Right lung (tissue), 5 donors: ENCODE results near the gene SLC22A14. TPM values are rescaled to one million over a fixed set of nuclear protein-coding genes. Genes with fewer than 3 reads are reported as not detected.

Source experiments
- DNase-seq, 2 donors: peaks; one replicate each; pipeline ENCODE4 v3.0.0-alpha.2; 2013
- polyA plus RNA-seq, 5 donors: library from polyadenylated mRNA; unstranded; fragments of 120-200 nt; gene quantifications; one replicate each; pipeline versions ENCODE4 v1.2.1 to v1.2.3, GENCODE V29; 2013; ENCODE audit warnings: inconsistent platforms in 1 of 5, low replicate concordance in 1 of 5; ENCODE audit not compliant: insufficient read length in 5 of 5, insufficient read depth in 1 of 5

SLC22A14 gene
- polyA plus RNA-seq, 5 donors, result 0.11 to 0.24 (median 0.14) TPM

DNA sequence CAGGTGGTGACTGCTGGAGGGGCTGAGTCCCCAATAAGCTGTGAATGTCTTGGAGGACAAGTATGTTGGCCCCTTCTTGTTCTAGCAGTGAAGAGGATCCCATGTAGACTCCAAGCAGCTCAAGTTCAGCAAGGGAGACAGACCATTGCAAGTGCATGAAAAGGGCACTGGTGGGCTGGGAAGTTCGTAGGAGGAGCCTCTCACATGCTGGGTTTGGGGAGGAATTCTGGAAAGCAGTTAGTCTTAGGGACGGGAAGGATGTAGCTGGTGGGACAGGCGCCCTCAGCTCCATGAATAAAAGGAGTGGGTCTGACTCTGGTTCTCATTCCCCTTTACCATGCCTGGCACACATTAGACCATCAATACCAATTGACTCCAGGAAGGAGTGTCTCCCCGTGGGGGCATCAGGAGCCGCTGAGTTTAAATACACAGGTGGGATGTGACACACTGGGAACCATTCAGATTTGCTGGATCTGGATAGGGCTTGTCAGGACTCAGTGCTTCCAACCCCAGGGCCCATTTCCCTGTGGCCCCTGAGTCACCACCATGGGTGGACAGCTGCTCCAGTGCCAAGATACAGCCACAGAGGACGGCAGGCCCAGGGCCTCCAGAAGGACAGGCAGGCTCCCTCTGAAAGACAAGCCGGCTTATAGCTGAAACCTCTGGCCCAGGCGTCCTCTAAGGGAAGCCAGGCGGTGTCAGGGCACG is 63.9 kb downstream of the SLC22A14 start:
- no peak for DNase-seq

DNA sequence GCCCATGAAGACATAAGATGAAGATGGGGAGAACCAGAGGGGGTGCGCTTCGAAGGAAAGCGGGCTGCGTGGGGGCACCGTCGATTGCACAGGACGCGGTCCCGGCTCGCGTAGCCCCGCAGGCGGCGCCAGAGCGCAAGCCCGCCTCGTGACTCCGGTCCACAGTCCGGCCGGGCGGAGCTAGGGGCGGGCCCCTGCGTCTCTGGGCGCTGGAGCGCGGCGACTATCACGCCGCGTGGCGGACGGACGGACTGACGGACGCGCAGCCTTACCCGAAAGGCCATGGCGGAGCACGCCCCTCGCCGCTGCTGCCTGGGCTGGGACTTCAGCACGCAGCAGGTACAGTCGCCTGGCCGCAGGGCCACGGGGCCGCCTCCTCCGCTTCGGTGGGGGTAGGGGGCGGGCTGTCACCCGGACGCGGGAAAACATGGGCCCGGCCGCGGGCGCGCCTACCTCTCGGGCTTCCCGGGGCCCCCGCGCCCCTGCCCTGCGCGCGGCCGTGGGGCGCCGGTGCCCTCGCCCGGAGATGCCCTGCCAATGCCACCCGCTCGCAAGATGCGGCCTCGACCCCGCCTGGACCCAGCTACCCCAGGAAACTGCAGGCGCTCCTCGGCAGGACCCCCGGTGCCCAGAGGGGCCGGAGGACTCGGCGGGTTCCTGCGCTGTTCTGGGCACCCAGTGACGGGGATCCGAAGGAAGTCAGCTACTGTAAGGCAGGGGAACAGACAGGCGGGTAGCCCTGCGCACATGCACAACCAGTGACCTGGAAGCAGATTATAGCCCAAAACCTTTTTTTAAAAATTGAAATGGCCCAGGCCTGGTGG is 64.7 kb downstream of the SLC22A14 start, which contains the start of gene XYLB:
Gene XYLB, plus strand, starts transcription at position 199 of the 824 bp plus-strand sequence. Its CDS starts 84 bp downstream, at position 283.
- peak; percentile 78 to 80 for DNase-seq

DNA sequence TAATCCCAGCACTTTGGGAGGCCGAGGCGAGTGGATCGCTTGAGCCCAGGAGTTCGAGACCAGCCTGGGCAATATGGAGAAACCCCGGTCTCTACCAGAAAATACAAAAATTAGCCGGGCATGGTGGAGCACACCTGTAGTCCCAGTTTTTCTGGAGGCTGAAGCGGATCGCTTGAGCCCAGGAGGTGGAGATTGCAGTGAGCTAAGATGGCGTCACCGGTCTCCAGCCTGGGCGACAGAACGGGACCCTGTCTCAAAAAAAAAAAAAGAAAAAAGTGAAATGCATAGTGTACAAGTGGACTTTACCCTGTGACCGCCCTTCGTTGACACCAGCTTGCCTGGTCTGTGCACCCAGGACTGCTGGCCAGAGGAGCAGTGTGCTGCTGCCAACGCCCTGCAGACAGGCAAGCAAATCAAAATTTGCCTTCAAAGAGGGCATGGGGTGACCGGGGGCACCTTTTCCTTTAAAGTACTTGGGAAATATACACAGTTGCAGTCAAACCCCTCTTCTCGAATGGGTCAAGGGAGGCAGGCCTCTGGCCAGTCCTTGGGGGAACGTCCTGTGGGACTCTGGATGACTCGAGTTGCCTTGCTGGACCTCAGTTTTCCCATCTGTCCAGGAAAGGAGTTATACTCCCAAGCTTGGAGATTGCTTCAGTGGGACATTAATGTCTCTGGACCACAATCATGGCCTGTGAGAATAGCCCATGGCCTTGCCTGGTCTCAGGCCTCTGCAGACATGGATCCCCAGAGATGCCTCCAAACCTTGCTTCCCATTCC is 65.5 kb downstream of the SLC22A14 start:
- no peak for DNase-seq

- no peak for DNase-seq
Observed at GRCh38 chr3:38348903-38349302, 66.8 kb downstream of the SLC22A14 start.

DNA sequence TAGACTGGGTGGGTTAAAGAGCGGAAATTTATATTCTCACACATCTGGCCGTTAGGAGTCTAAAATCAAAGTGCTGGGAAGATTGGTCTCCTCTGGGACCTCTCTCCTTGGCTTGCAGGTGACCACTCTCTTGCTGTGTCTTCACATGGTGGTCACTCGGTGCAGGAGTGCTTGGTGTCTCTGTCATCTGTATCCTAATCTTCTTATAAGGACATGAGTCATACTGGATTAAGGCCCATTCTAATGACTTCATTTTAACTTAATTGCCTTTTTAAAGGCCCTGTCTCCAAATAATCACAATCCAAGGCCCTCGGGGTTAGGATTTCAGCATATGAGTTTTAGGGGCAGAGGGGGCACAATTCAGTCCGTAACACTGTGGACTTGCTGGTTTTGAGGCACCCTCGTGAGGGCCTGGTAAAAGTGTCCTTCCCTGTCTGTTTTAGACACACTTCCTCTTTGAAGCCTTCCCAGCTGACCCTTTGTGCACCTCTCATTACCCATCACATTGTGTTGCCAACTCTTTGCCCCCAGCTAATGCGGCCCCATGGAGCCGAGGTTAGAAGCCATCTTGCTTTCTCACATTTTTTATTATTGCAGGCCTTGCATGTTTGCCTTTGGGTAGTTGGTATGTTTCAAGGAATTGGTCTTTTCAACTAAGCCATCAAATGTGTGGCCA is 67.7 kb downstream of the SLC22A14 start:
- DNase-seq, result no peak

- DNase-seq, result no peak
Observed at GRCh38 chr3:38353151-38353550, 71.1 kb downstream of the SLC22A14 start.

- DNase-seq, result peak; percentile 21 to 26
Observed at GRCh38 chr3:38354588-38355330, 72.7 kb downstream of the SLC22A14 start.

GRCh38 chr3:38359038-38359437 is 76.9 kb downstream of the SLC22A14 start:
- DNase-seq, result no peak

- DNase-seq, result no peak
Observed at GRCh38 chr3:38360345-38360744, 78.3 kb downstream of the SLC22A14 start.

DNA sequence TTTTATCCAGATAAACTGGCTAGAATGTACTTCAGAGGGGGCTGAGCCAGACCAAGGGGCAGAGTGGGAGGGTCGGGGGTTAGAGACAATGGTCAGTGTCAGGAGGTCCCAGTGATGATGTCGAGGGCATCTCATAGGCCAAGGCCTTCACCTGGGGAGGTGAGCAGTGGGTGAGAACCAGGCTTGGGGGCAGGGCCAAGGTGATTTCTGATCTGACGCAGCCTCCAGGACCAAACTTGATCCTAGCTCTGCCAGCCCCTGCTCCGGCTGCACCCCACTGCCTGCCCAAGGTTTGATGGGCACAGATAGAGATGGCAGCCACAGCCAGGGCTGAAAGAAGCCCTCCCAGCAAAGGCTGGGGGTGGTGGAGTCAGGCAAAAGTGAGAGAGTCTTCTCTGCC is 79.4 kb downstream of the SLC22A14 start:
- no peak for DNase-seq

DNA sequence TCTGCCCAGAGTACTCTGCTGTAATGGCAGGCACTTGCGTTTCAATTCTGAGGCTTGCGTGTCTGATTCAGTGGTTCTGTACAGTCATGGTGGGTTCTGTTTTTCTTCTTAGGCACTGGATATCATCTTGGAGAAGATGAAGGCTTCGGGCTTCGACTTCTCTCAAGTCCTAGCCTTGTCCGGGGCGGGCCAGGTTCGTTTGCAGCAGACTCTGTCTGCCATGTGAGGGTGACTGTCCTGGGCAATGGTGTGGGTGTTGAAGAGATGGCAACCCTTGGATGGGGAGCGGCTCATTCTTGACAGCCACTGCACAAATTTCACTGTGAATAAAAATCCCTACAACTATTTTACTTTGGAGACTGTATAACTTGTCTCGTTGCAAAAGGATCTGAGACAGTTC is 80.7 kb downstream of the SLC22A14 start:
- no peak for DNase-seq

DNA sequence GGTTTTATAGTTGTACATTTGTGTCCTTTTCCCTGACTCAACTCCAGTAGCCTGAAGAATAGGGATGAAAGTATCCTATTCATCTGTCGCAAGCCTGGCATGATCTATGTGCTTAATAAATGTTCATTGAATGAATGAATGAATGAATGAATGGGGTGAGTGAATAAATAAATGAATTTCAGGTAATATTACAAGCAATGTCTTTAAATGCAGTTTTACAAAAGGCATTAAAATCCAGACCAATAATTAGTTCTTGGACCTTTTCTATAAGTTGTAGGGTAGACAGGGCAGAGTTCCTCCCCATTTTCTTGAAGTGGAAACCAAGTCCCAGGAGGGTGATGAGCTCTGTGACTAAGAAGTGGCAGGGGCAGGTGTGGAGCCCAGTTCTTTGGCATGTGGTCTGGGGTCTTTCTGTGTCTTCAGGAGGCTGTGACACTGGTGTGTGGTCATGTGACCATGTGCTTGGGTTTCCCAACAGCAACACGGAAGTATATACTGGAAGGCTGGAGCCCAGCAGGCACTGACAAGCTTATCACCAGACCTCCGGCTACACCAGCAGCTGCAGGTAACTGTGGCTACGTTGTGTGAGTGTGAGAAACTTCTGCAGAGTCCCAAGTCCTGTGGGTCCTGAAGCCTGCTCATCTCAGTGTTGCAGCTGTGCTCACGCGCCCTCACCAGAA is 82.8 kb downstream of the SLC22A14 start:
- no peak for DNase-seq

DNA sequence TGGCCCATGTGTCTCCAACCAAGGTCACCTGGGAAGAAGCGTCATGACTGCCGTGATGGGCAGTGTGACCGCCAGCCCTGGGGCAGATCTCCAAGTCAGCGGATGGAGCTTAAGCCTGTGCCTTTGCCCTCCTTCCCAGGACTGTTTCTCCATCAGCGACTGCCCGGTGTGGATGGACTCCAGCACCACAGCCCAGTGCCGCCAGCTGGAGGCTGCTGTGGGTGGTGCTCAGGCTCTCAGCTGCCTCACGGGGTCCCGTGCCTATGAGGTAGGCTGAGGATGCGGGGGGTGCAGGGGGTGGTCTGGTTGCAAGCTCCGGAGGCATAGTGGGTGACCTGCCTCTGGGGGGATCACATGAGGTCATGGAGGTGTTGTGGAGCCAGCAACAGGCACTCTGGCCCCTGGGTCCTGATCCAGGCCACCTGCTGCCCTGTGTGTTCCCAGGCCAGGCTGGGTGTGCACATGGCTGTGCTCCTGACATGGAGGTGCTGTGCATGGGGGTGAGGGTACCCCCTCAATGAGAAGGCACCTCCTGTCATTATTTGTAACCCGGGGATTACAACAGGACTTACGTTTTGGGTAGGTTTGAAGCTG is 83.5 kb downstream of the SLC22A14 start:
- no peak for DNase-seq

GRCh38 chr3:38366082-38366481 is 84.0 kb downstream of the SLC22A14 start:
- no peak for DNase-seq

GRCh38 chr3:38367779-38368178 is 85.7 kb downstream of the SLC22A14 start:
- DNase-seq, result no peak
